IMR-90 (cell line): ENCODE measurements around the gene UBXN2A.

Experiments
- BHLHE40 ChIP-seq: fragments of 150-350 bp; IDR thresholded peaks from 2 replicates; pipeline ENCODE4 v1.6.1; 2016; ENCODE audit warnings: mild to moderate bottlenecking, low read depth, low read length
- CEBPB ChIP-seq: IDR thresholded peaks from 2 replicates; pipeline ENCODE4 v1.6.1; 2012; ENCODE audit warnings: low read depth, low read length, improper control_type of control experiment
- CHD1 ChIP-seq: IDR thresholded peaks from 2 replicates; pipeline ENCODE4 v1.6.1; 2012; ENCODE audit warnings: low read depth, low read length, improper control_type of control experiment
- CTCF ChIP-seq: conservative IDR thresholded peaks from 2 replicates; pipeline ENCODE4 v1.5.1; 2012; ENCODE audit warnings: mild to moderate bottlenecking, low read depth, low read length, improper control_type of control experiment
- ELK1 ChIP-seq: fragments of 150-350 bp; IDR thresholded peaks from 2 replicates; pipeline ENCODE4 v1.6.1; 2016; ENCODE audit warnings: low read depth, mild to moderate bottlenecking, low read length, moderate library complexity, borderline replicate concordance
- MAFK ChIP-seq: IDR thresholded peaks from 2 replicates; pipeline ENCODE4 v1.6.1; 2012; ENCODE audit warnings: low read depth, low read length, improper control_type of control experiment
- MXI1 ChIP-seq: IDR thresholded peaks from 2 replicates; pipeline ENCODE4 v1.6.1; 2012; ENCODE audit warnings: low read depth, mild to moderate bottlenecking, low read length, moderate library complexity, borderline replicate concordance
- POLR2A ChIP-seq: IDR thresholded peaks from 2 replicates; pipeline ENCODE4 v1.6.1; 2012; ENCODE audit warnings: mild to moderate bottlenecking, low read depth, low read length
- RAD21 ChIP-seq: IDR thresholded peaks from 2 replicates; pipeline ENCODE4 v1.6.1; 2012; ENCODE audit warnings: low read length, improper control_type of control experiment
- RCOR1 ChIP-seq: IDR thresholded peaks from 2 replicates; pipeline ENCODE4 v1.6.1; 2012; ENCODE audit warnings: mild to moderate bottlenecking, low read length, improper control_type of control experiment; ENCODE audit not compliant: insufficient replicate concordance
- RFX5 ChIP-seq: IDR thresholded peaks from 2 replicates; pipeline ENCODE4 v1.8.0; 2012; ENCODE audit warnings: low read depth, mild to moderate bottlenecking, low read length, moderate library complexity
- USF2 ChIP-seq: fragments of 150-350 bp; IDR thresholded peaks from 2 replicates; pipeline ENCODE4 v1.6.1; 2017; ENCODE audit warnings: mild to moderate bottlenecking, antibody characterized with exemption, low read length, low read depth

- TF ChIP-seq POLR2A = no peak
- no peak for TF ChIP-seq CTCF
- no peak for TF ChIP-seq USF2
- no peak for TF ChIP-seq RFX5
- TF ChIP-seq CEBPB = no peak
- no peak for TF ChIP-seq RAD21
- TF ChIP-seq CHD1 = no peak
- TF ChIP-seq MAFK = no peak
- no peak for TF ChIP-seq MXI1
- no peak for TF ChIP-seq ELK1
- no peak for TF ChIP-seq BHLHE40
- TF ChIP-seq RCOR1 = no peak
Observed at GRCh38 chr2:24007693-24008092, 67.4 kb downstream of the UBXN2A start.
